HepG2 (cell line): ENCODE measurements around the gene TTC23L. TPM values are rescaled to one million over a fixed set of nuclear protein-coding genes. Genes with fewer than 3 reads are reported as not detected.

Experiments used
- ATAC-seq: fragments of 200-7000 bp; cut with Tn5 transposase; 3 replicates; pipeline ENCODE4 v1.9.1; 2020; ENCODE audit warnings: mild to moderate bottlenecking, moderate library complexity
- BruUV-seq: library from RNA; stranded (reverse); fragments of 400-500 nt; replicated peaks from 2 replicates; lab custom pipeline; 2021; lab: Mats Ljungman, UMichigan
- CTCF ChIA-PET: fragments of 300-600 bp; formaldehyde crosslinking; extraction: SDS; loops from one replicate; lab custom pipeline; 2021; ENCODE audit warnings: low total read pairs, inconsistent platforms, low intra/inter-chr PET ratio; lab: Yijun Ruan, JAX
- POLR2A ChIA-PET: fragments of 350-600 bp; sonication (Branson Sonifier 250); formaldehyde crosslinking; loops from one replicate; lab custom pipeline; 2020; ENCODE audit warnings: antibody characterized with exemption, inconsistent platforms; lab: Yijun Ruan, JAX
- DNase-seq: peaks from one replicate; pipeline ENCODE4 v3.0.0-alpha.2; 2015; ENCODE audit warnings: low spot score
- FAIRE-seq: peaks from 3 replicates; lab custom pipeline; 2011; peaks lifted over from hg19 to GRCh38; lab: Jason Lieb, UNC
- H2AFZ ChIP-seq: one replicate; pipeline ENCODE4 v1.6.1; 2011; ENCODE audit warnings: low read length, inconsistent platforms
- H3K27ac ChIP-seq: fragments of 300-600 bp; 3 replicates; pipeline ENCODE4 v1.8.0; 2011; ENCODE audit warnings: mixed run types, mild to moderate bottlenecking, mixed read lengths, low read length, inconsistent platforms; ENCODE audit not compliant: insufficient read depth; ENCODE audit errors: extremely low read length
- H3K27me3 ChIP-seq, 2 experiments: fragments of 200-600 bp in 1 of 2; 2 replicates in 1 of 2; 3 replicates in 1 of 2; pipeline versions ENCODE4 v1.6.0 to v1.8.0; 2011; ENCODE audit warnings: low read length in 2 of 2, mild to moderate bottlenecking in 2 of 2, moderate library complexity in 2 of 2, inconsistent platforms in 1 of 2; ENCODE audit not compliant: insufficient read depth in 2 of 2, control insufficient read depth in 1 of 2
- H3K36me3 ChIP-seq, 2 experiments: fragments of 200-600 bp in 1 of 2; replicated peaks in 1 of 2; 2 replicates in 1 of 2; 3 replicates in 1 of 2; pipeline versions ENCODE4 v1.5.1 to v1.8.0; 2011; ENCODE audit warnings: low read length in 2 of 2, inconsistent platforms in 1 of 2; ENCODE audit not compliant: insufficient read depth in 2 of 2, control insufficient read depth in 1 of 2
- H3K4me1 ChIP-seq: 2 replicates; pipeline ENCODE4 v1.5.1; 2012; ENCODE audit warnings: low read length, inconsistent platforms; ENCODE audit not compliant: insufficient read depth
- H3K4me2 ChIP-seq: 2 replicates; pipeline ENCODE4 v1.6.0; 2011; ENCODE audit warnings: low read depth, low read length, inconsistent platforms
- H3K4me3 ChIP-seq, 3 experiments: fragments of 200-600 bp in 1 of 3; sonication (generic), shearing (Covaris generic) in 1 of 3; replicated peaks in 1 of 3; 2 replicates each; pipeline ENCODE4 v1.5.1; 2011 to 2016; ENCODE audit warnings: low read length in 3 of 3, inconsistent platforms in 2 of 3, low read depth in 2 of 3, mild to moderate bottlenecking in 2 of 3, control low read depth in 1 of 3, mixed read lengths in 1 of 3; ENCODE audit not compliant: insufficient read depth in 1 of 3
- H3K79me2 ChIP-seq: one replicate; pipeline ENCODE4 v1.6.1; 2011; ENCODE audit warnings: low read length, inconsistent platforms; ENCODE audit not compliant: insufficient read depth
- H3K9ac ChIP-seq: 2 replicates; pipeline ENCODE4 v1.6.0; 2011; ENCODE audit warnings: mild to moderate bottlenecking, low read depth, low read length, inconsistent platforms; ENCODE audit not compliant: insufficient read depth
- H3K9me3 ChIP-seq: 2 replicates; pipeline ENCODE4 v1.5.1; 2012; ENCODE audit warnings: mild to moderate bottlenecking, low read length
- H4K20me1 ChIP-seq: 2 replicates; pipeline ENCODE4 v1.6.0; 2011; ENCODE audit warnings: inconsistent platforms, mild to moderate bottlenecking, low read length, moderate library complexity; ENCODE audit not compliant: insufficient read depth
- HNF4A ChIP-seq: sonication (generic); formaldehyde crosslinking; IDR thresholded peaks from 2 replicates; pipeline ENCODE4 v1.4.0; 2020; ENCODE audit warnings: missing genetic modification reagents
- IKZF1 ChIP-seq: fragments of 450-650 bp; IDR thresholded peaks from 2 replicates; pipeline ENCODE4 v1.7.1; 2016
- PPARG ChIP-seq: conservative IDR thresholded peaks from 2 replicates; pipeline ENCODE4 v1.6.1; 2016; ENCODE audit warnings: missing biosample characterization, missing genetic modification reagents
- ZNF18 ChIP-seq: sonication (generic); formaldehyde crosslinking; IDR thresholded peaks from 2 replicates; pipeline ENCODE4 v1.8.0; 2022; ENCODE audit warnings: mild to moderate bottlenecking, missing genetic modification reagents; ENCODE audit not compliant: insufficient replicate concordance
- ZNF766 ChIP-seq: sonication (generic); formaldehyde crosslinking; IDR thresholded peaks from 2 replicates; pipeline ENCODE4 v1.5.0; 2020; ENCODE audit warnings: missing genetic modification reagents, borderline replicate concordance
- WGBS: methylation state at CpG from one replicate; pipeline ENCODE4 v1.1.6; 2017; ENCODE audit warnings: low lambda C conversion rate; 5-methylcytosine and 5-hydroxymethylcytosine counted together
- in situ Hi-C: cut with HindIII; loops from 2 replicates; pipeline ENCODE4 v1.10.0; 2017; ENCODE audit warnings: low pct_unique_long_range_greater_than_20kb; ENCODE audit not compliant: extremely low pct_ligation_motif_present
- intact Hi-C: fragments of 100-400 bp; cut with micrococcal nuclease; formaldehyde crosslinking; loops from one replicate; pipeline ENCODE4 v1.10.0; 2022; ENCODE audit not compliant: unreplicated experiment
- polyA plus RNA-seq, 8 experiments: library from polyadenylated mRNA; depleted of rRNA in 3 of 8; stranded (reverse) in 7 of 8; unstranded in 1 of 8; fragments of >200 nt; fragmentation: Illumina TruSeq in 4 of 8; extraction: Trizol in 4 of 8; gene quantifications; 2 replicates each; pipeline versions ENCODE4 v1.2.1 to v1.2.3, GENCODE V29; 2011 to 2016; ENCODE audit warnings: low read depth in 4 of 8, missing spikeins in 1 of 8, mixed read lengths in 1 of 8; ENCODE audit not compliant: insufficient read depth in 1 of 8
- total RNA-seq, 5 experiments: library from RNA; depleted of rRNA; stranded (reverse); fragments of >200 nt; fragmentation: Illumina TruSeq; extraction: Trizol; gene quantifications; 2 replicates each; pipeline ENCODE4 v1.2.3, GENCODE V29; 2016; ENCODE audit warnings: low read depth in 1 of 5
- TF ChIP-seq, protein P1 (sequence below): sonication (generic); formaldehyde crosslinking; IDR thresholded peaks from 2 replicates; pipeline ENCODE4 v1.4.0; 2020; ENCODE audit warnings: missing genetic modification reagents, mild to moderate bottlenecking, borderline replicate concordance

The TTC23L gene
- total and polyA plus RNA-seq, 2 of the 13 experiments (the other 11 are each of a cell fraction or from before 2014, with no cell fraction given), result 0.37 to 1.4 TPM

DNA sequence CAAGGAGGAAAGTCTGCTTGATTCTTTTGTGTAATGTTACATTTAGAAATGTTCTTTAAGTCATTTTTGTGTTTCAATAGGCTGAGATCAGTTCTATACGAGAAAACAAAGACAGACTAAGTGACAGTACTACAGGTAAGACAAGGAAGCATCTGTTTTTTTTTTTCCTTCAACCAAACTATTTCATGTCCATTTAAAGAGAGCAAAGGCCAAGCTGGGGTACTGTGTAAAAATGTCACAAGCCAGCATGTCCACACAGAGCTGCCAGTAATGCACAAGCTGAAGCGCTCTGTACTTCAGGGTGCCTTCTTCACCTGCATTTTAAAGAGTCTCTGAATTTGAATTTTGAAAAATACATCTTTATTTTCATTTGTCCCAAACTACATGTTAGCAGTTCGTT, 20.2 kb upstream of the TTC23L start (continued):
- TF ChIP-seq, protein P1, sequence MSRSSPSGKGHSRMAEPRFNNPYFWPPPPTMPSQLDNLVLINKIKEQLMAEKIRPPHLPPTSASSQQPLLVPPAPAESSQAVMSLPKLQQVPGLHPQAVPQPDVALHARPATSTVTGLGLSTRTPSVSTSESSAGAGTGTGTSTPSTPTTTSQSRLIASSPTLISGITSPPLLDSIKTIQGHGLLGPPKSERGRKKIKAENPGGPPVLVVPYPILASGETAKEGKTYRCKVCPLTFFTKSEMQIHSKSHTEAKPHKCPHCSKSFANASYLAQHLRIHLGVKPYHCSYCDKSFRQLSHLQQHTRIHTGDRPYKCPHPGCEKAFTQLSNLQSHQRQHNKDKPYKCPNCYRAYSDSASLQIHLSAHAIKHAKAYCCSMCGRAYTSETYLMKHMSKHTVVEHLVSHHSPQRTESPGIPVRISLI (CRISPR knock-in tag), result peak; percentile 87
- TF ChIP-seq ZNF18 (CRISPR knock-in tag), result no peak
- TF ChIP-seq ZNF766 (CRISPR knock-in tag), result no peak
- TF ChIP-seq HNF4A, result 0 out of 2 replicates have a peak, but pooled peaks have one; percentile 13
- peak; percentile 35; the same call in 1 of the 2 replicates for TF ChIP-seq PPARG

- in situ Hi-C loops, result no loop called here
These were observed 18.4 kb upstream of the TTC23L start for GRCh38 chr5:34820593-34820992.

More at GRCh38 chr5:34820593-34820992, 18.4 kb upstream of the TTC23L start:
- Histone ChIP-seq H3K27ac (no peak overlapping the region), H2AFZ (no peak overlapping the region), H3K27me3 (no peaks in the 10 kb centered on the region), H4K20me1 (no peaks in the 10 kb centered on the region), H3K4me1 (peaks cover 13% of the 10 kb centered on the region), H3K79me2 (no peaks in the 10 kb centered on the region), H3K4me3 (no peak overlapping the region), H3K36me3 (peaks cover 0 to 13% of the 10 kb centered on the region in 2 experiments; a peak in 1 of 5 replicates), H3K9me3 (no peaks in the 10 kb centered on the region), H3K9ac (no peak overlapping the region), H3K4me2 (no peak overlapping the region)
- 100% methylated on average over 1 of the region's 1 CpG for WGBS
- ChIA-PET CTCF (no interaction called here), POLR2A (no interaction called here)
- intact Hi-C loops, result no loop called here
- FAIRE-seq (no peak), DNase-seq (no peak), ATAC-seq (no peak)
- no peak for TF ChIP-seq IKZF1
- no TSS peak for BruUV-seq
